ENCODE data around the gene KRTAP4-9. TPM values are rescaled to one million over a fixed set of nuclear protein-coding genes. Genes with fewer than 3 reads are reported as not detected.
"Not testable (repeated sequence)": the region's sequence is repeated elsewhere in the genome, so short reads cannot be mapped to it uniquely, and the experiment has no call there.

The KRTAP4-9 gene
- not detected for polyA plus RNA-seq (ENCODE audit: insufficient read length)
- long read RNA-seq, donor 1, result 0 reads
- long read RNA-seq, donor 2, result 0 reads
- long read RNA-seq, donor 3, result 0 reads
- long read RNA-seq, donor 4, result 0 reads
- long read RNA-seq, donor 5, result 0 reads
- long read RNA-seq, donor 6, result 0 reads
- long read RNA-seq, donor 7, result 0 reads
- long read RNA-seq, donor 8, result 0 reads

- not testable (repeated sequence) for DNase-seq
Measured at GRCh38 chr17:41105347-41105746, at the start of gene KRTAP4-9. KRTAP4-9 (plus strand) TSS chr17:41105389; CDS start chr17:41105389, 0 bp downstream.

DNA sequence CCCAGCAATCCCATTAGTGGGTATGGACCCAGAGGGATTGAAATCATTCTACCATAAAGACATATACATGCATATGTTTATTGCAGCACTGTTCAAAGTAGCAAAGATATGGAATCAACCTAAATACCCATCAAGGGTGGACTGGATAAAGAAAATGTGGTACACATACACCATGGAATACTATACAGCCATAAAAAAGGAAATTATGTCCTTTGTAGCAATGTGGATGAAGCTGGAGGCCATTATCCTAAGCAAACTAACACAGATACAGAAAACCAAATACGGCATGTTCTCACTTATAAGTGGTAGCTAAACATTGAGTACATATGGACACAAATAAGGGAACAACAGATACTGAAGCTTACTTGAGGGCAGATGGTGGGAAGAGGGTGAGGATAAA is 47.6 kb upstream of the KRTAP4-9 start:
- no peak for DNase-seq

DNA sequence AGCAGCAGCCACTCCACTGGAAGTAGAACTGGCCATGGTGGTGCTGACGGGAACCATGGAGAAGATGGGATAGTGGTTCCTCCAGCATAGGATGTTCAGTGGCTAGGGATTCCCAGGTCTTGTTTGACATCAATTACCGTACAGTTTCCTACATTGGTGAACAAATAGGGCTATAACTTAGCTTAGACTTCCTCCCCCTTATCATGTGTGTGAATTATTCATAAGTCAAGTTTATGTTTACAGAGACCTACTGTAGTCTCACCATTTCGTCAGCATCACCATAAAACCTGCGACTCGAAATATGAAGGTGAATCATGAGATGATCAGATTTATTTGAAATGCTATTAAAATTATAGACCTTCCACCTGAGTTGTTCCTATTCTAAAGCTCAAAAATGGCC is 46.4 kb upstream of the KRTAP4-9 start:
- DNase-seq, result no peak

- not testable (repeated sequence) for DNase-seq
Measured at GRCh38 chr17:41059276-41060051, 45.7 kb upstream of the KRTAP4-9 start.

- no peak for DNase-seq
Measured at GRCh38 chr17:41060052-41060604, 45.1 kb upstream of the KRTAP4-9 start, which contains the start of gene KRTAP2-3. KRTAP2-3 (minus strand) TSS chr17:41060114; CDS start chr17:41060050, 64 bp downstream.

GRCh38 chr17:41061964-41062363 is 43.2 kb upstream of the KRTAP4-9 start:
- DNase-seq, result no peak

GRCh38 chr17:41063449-41063848 is 41.7 kb upstream of the KRTAP4-9 start:
- no peak for DNase-seq

- no peak for DNase-seq
Measured at GRCh38 chr17:41064301-41064700, 40.9 kb upstream of the KRTAP4-9 start.

DNA sequence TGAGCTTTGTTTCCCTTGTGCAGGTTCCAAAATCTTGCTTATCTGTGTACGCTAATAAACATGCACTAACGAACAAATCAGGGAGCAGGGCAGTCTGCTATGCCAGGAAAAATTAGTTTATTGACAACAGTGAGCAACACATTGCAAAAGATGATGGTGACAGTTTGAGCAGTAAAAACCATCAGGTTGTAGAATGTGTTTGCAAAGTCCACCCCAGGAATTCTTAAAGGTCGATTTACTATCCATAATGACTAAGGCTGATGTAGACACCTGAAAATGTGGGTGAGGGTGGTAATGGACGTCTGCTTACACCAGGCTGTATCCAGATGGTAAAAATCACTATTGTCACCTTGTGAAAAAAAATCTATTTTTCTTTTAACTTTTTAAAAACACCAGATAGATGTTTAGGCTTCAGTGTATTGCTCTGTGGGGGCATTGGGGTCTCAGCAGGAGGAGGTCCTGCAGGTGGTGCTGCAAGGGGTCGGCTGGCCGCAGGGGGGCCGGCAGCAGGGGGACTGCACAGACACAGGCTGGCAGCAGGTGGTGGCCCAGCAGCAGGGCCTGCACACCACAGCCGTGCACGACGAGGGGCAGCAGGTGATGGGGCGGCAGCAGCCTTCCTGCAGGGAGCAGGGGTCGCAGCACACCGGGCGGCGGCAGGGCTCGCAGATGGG is 40.0 kb upstream of the KRTAP4-9 start:
- DNase-seq, result not testable (repeated sequence)

GRCh38 chr17:41065829-41066624 is 39.2 kb upstream of the KRTAP4-9 start, which contains the start of gene KRTAP2-4:
KRTAP2-4 (minus strand) TSS chr17:41065879; CDS start chr17:41065845, 34 bp downstream.
- no peak for DNase-seq

DNA sequence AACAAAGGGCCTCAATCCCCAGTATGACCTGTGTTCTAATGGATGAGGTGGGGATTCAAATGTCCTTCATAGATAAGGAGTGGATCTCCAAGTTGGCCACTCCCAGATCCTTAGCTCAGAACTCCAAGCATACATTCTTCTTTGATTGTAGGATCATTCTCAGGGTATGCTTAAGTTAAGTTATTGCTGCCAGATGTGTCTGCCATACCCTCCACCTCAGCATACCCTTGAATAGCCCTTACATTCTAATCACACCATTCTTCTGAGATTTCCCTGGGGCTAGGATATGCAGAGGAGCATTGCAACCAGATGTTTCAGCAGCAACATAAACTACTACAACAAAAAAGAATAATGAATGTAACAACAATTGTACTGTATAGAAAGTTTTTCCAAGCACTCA is 37.9 kb upstream of the KRTAP4-9 start:
- no peak for DNase-seq

DNA sequence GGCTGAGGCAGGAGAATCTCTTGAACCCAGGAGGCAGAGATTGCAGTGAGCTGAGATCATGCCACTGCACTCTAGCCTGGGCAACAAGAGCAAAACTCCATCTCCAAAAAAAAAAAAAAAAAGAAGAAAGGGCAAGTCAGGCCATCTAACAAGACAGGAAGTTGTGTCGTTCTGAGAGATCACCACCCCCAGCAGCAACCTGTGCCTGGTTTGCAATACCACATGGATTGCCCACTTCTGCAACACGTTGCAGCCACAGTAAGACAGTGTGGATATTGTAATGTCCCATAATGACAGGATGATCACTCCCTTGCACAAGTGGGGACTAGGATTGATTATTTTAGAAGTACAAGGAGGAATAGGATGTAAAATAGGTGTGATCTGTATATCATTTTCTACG is 36.2 kb upstream of the KRTAP4-9 start:
- DNase-seq, result no peak

DNA sequence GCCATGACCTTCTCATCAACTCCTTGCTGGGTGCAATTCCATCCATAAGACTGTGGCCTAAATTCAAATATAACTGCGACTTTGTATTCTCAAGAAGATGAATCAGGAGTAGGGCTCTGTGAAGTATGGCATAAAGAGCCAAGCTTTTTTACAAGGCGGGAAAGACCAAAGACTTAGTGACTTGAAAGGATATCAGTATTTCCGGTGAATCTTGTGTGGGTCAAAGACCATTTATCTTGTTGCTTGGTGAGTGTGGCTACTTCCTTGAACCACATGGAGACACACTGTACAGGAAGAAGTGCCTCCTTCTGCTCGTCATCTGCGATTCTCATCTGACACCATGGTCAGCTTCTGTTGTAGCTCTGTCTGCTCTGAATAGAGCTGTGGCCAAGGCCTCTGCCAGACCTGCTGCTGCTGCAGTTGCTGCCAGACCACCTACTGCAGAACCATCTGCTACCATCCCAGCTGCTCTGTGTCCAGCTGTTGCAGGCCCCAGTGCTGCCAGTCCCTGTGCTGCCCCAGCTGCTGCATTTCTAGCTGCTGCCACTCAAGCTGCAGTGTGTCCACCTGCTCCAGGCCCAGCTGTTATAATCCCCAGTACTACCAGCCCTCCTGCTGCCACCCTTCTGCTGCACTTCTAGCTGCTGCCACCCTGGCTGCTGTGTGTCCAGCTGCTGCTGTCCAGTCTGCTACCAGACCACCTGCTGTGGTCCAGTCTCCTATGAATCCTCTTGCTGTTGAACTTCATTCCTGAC is 33.4 kb upstream of the KRTAP4-9 start:
- no peak for DNase-seq

- no peak for DNase-seq
Measured at GRCh38 chr17:41073676-41074075, 31.5 kb upstream of the KRTAP4-9 start.

GRCh38 chr17:41076788-41077187 is 28.4 kb upstream of the KRTAP4-9 start:
- no peak for DNase-seq

GRCh38 chr17:41082626-41083025 is 22.6 kb upstream of the KRTAP4-9 start:
- DNase-seq, result no peak

- DNase-seq, result not testable (repeated sequence)
Measured at GRCh38 chr17:41083427-41083826, 21.8 kb upstream of the KRTAP4-9 start.

DNA sequence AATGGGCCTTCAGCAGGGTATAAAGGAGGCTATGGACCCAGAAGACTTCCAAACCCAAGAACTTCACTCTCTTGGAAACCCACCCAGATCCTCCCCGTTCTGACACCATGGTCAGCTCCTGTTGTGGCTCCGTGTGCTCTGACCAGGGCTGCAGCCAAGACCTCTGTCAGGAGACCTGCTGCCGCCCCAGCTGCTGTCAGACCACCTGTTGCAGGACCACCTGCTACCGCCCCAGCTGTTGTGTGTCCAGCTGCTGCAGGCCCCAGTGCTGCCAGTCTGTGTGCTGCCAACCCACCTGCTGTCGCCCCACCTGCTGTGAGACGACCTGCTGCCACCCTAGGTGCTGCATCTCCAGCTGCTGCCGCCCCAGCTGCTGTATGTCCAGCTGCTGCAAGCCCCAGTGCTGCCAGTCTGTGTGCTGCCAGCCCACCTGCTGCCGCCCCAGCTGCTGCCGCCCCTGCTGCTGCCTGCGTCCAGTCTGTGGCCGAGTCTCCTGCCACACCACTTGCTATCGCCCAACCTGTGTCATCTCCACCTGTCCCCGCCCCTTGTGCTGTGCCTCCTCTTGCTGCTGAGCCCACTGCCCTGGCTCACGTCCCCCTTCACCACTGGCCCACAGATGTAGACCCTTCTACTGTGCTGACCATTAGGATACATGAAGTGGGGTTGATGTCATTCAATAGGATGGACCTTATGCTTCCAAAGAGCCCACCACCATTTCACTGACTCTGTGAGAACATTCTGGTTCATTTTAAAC is 20.9 kb upstream of the KRTAP4-9 start, which contains the start of gene KRTAP4-7:
KRTAP4-7 (plus strand) TSS at position 51 of the 757 bp plus-strand sequence; CDS start at position 108, 57 bp downstream.
- not testable (repeated sequence) for DNase-seq

- DNase-seq, result not testable (repeated sequence)
Measured at GRCh38 chr17:41088760-41089352, 16.3 kb upstream of the KRTAP4-9 start.

DNA sequence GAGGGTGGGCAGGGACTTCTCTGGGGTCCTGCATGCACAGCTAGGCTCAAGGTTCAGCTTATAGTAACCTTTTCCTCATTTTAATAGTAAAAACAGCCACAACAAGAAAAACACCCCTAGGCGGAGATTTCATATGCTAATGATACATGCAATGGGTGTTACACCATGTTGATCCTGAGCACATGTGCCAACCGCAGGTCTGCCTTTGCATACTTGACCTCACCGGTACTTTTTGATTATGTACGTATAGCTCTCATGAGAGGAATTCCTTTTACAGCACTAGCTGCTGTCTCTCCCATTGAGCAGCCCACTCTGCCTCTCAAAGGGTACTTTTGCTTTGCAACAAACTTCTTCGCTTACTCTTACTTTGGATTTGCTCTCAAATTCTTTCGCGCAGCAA is 9.1 kb upstream of the KRTAP4-9 start:
- DNase-seq, result no peak
